ENCODE measurements around the gene ENKUR.
A peak's percentile ranks its signal among the peaks of the same experiment; 100 is the strongest.
"Not testable (repeated sequence)": the region's sequence is repeated elsewhere in the genome, so short reads cannot be mapped to it uniquely, and the experiment has no call there.

Gene ENKUR

GRCh38 chr10:24969841-24970281 lies 46.1 kb downstream of the ENKUR start:
- no peak for DNase-seq

GRCh38 chr10:24968951-24969350 lies 47.0 kb downstream of the ENKUR start:
- not testable (repeated sequence) for DNase-seq

GRCh38 chr10:24968349-24968748 lies 47.6 kb downstream of the ENKUR start:
- no peak for DNase-seq

GRCh38 chr10:24966962-24967481 lies 48.9 kb downstream of the ENKUR start:
- no peak for DNase-seq

- no peak for DNase-seq
Measured at GRCh38 chr10:24965051-24965450, 50.9 kb downstream of the ENKUR start.

- no peak for DNase-seq
Measured at GRCh38 chr10:24963521-24964041, 52.4 kb downstream of the ENKUR start.

- DNase-seq: no peak
Measured at GRCh38 chr10:24962995-24963394, 53.0 kb downstream of the ENKUR start.

- no peak for DNase-seq
Measured at GRCh38 chr10:24961582-24961981, 54.4 kb downstream of the ENKUR start.

- DNase-seq: no peak
Measured at GRCh38 chr10:24959382-24959730, 56.6 kb downstream of the ENKUR start.

GRCh38 chr10:24958721-24959381 lies 57.1 kb downstream of the ENKUR start:
- DNase-seq: no peak

- DNase-seq: no peak
Measured at GRCh38 chr10:24958091-24958720, 57.8 kb downstream of the ENKUR start.

GRCh38 chr10:24957624-24958051 lies 58.3 kb downstream of the ENKUR start:
- not testable (repeated sequence) for DNase-seq

GRCh38 chr10:24953675-24954074 lies 62.3 kb downstream of the ENKUR start:
- no peak for DNase-seq

- DNase-seq: peak; percentile 39
Measured at GRCh38 chr10:24952707-24953645, 63.0 kb downstream of the ENKUR start.

- DNase-seq: no peak
Measured at GRCh38 chr10:24952143-24952706, 63.7 kb downstream of the ENKUR start, which contains the start of gene PRTFDC1. PRTFDC1 (minus strand) TSS chr10:24952606; CDS start chr10:24952575, 31 bp downstream.

- DNase-seq: no peak
Measured at GRCh38 chr10:24951201-24952142, 64.5 kb downstream of the ENKUR start.

GRCh38 chr10:24950439-24950838 lies 65.5 kb downstream of the ENKUR start:
- no peak for DNase-seq

- no peak for DNase-seq
Measured at GRCh38 chr10:24949616-24950015, 66.3 kb downstream of the ENKUR start.

- no peak for DNase-seq
Measured at GRCh38 chr10:24947304-24948097, 68.5 kb downstream of the ENKUR start.

GRCh38 chr10:24944512-24945255 lies 71.3 kb downstream of the ENKUR start:
- DNase-seq: no peak
